GM21529 (cell line): Measurements from ENCODE around the gene UBE2L3.
"Not testable (repeated sequence)": the region's sequence is repeated elsewhere in the genome, so short reads cannot be mapped to it uniquely, and the experiment has no call there.

ENCODE experiments used
- ATAC-seq: cut with Tn5 transposase; IDR thresholded peaks from one replicate; pipeline ENCODE4 v1.9.1; 2021; ENCODE audit not compliant: unreplicated experiment

Gene UBE2L3

GRCh38 chr22:21570398-21570797, 2.9 kb downstream of the UBE2L3 start:
- no peak for ATAC-seq

GRCh38 chr22:21571679-21572078, 4.2 kb downstream of the UBE2L3 start:
- no peak for ATAC-seq

GRCh38 chr22:21573293-21573734, 5.8 kb downstream of the UBE2L3 start:
- ATAC-seq = no peak

GRCh38 chr22:21573750-21574494, 6.4 kb downstream of the UBE2L3 start:
- ATAC-seq = no peak

GRCh38 chr22:21579474-21579851, 11.9 kb downstream of the UBE2L3 start:
- ATAC-seq = no peak

GRCh38 chr22:21580623-21581007, 13.1 kb downstream of the UBE2L3 start:
- not testable (repeated sequence) for ATAC-seq

- ATAC-seq = not testable (repeated sequence)
Measured at GRCh38 chr22:21581009-21581713, 13.6 kb downstream of the UBE2L3 start.

GRCh38 chr22:21582801-21583740, 15.6 kb downstream of the UBE2L3 start:
- no peak for ATAC-seq

- ATAC-seq = no peak
Measured at GRCh38 chr22:21585389-21585788, 17.9 kb downstream of the UBE2L3 start.

GRCh38 chr22:21587803-21588611, 20.5 kb downstream of the UBE2L3 start:
- ATAC-seq = peak; percentile 85

GRCh38 chr22:21589396-21589795, 21.9 kb downstream of the UBE2L3 start:
- no peak for ATAC-seq

GRCh38 chr22:21590809-21591641, 23.5 kb downstream of the UBE2L3 start:
- no peak for ATAC-seq

- no peak for ATAC-seq
Measured at GRCh38 chr22:21591695-21592094, 24.2 kb downstream of the UBE2L3 start.

- ATAC-seq = no peak
Measured at GRCh38 chr22:21592422-21592821, 24.9 kb downstream of the UBE2L3 start.

GRCh38 chr22:21593406-21594232, 26.1 kb downstream of the UBE2L3 start:
- ATAC-seq = no peak

- no peak for ATAC-seq
Measured at GRCh38 chr22:21594865-21595452, 27.4 kb downstream of the UBE2L3 start.

GRCh38 chr22:21596356-21597135, 29.0 kb downstream of the UBE2L3 start:
- ATAC-seq = not testable (repeated sequence)

GRCh38 chr22:21598302-21598701, 30.8 kb downstream of the UBE2L3 start:
- ATAC-seq = no peak
